ENCODE results near the gene ZNF71. TPM values are rescaled to one million over a fixed set of nuclear protein-coding genes. Genes with fewer than 3 reads are reported as not detected.

The ZNF71 gene
- total and polyA plus RNA-seq, 2 donors (not counting 1 experiment from before 2014, with no cell fraction given) = 6.4 to 9.3 TPM

GRCh38 chr19:56643460-56643955, 48.4 kb downstream of the ZNF71 start:
- POLR2A ChIA-PET = no interaction called here
- CTCF ChIA-PET = no interaction called here
- Mint-ChIP-seq H3K4me1 (no peaks in the 10 kb centered on the region), H3K9me3 (ENCODE audit: insufficient read depth) (peaks cover 15% of the 10 kb centered on the region), H3K27me3 (peaks cover 27% of the 10 kb centered on the region), H3K4me3 (no peak overlapping the region), H3K27ac (no peak overlapping the region)
- H3K27me3 ChIP-seq (replicated peaks in 1 of 4; ENCODE audit: control extremely low read depth in 1 of 4, control insufficient read depth in 3 of 4, insufficient read depth in 4 of 4, low read length in 3 of 4) = peaks cover 0 to 23% (median 0%) of the 10 kb centered on the region in 4 experiments
- no peaks in the 10 kb centered on the region for H3K4me1 ChIP-seq (ENCODE audit: control insufficient read depth in 2 of 2, insufficient read depth in 2 of 2, low read length in 2 of 2)
- no peak overlapping the region for H3K4me2 ChIP-seq (replicated peaks; ENCODE audit: low read depth, low read length, poor library complexity, severe bottlenecking)
- no peaks in the 10 kb centered on the region for H3K79me2 ChIP-seq (ENCODE audit: control insufficient read depth, insufficient read depth, low read length)
- TF ChIP-seq EZH2 (IDR thresholded peaks at IDR 0.05; ENCODE audit: borderline replicate concordance, insufficient read depth, low read depth, low read length, poor library complexity, severe bottlenecking) = no peak
- peaks cover 2 to 54% (median 20%) of the 10 kb centered on the region in 3 donors for H3K9me3 ChIP-seq (ENCODE audit: control extremely low read depth in 1 of 3, control insufficient read depth in 2 of 3, insufficient read depth in 1 of 3, low read length in 2 of 3)
- WGBS (ENCODE audit: insufficient coverage) = 25% methylated on average over 23 of the region's 25 CpGs
- intact Hi-C loops (cut with micrococcal nuclease) = no loop called here
- no peaks in the 10 kb centered on the region for H3K36me3 ChIP-seq (replicated peaks in 1 of 2; ENCODE audit: control extremely low read depth in 1 of 2, control insufficient read depth in 1 of 2, extremely low read depth in 1 of 2, insufficient read depth in 2 of 2, low read length in 1 of 2)
- DNase-seq (no peak), ATAC-seq (ENCODE audit: low read depth) (no peak)
- H3K27ac ChIP-seq (ENCODE audit: low read length in 2 of 2) = no peak overlapping the region
- H3K9ac ChIP-seq (ENCODE audit: low read length) = no peak overlapping the region
- H4K20me1 ChIP-seq (ENCODE audit: control insufficient read depth, insufficient read depth, low read length, poor library complexity, severe bottlenecking) = no peaks in the 10 kb centered on the region
- no peak overlapping the region for H3K4me3 ChIP-seq (ENCODE audit: control extremely low read depth in 1 of 5, extremely low read depth in 1 of 5, insufficient read depth in 1 of 5, low read depth in 2 of 5, low read length in 4 of 5)
- H2AFZ ChIP-seq (ENCODE audit: insufficient read depth, low read depth, low read length, poor library complexity, severe bottlenecking) = no peak overlapping the region

DNA sequence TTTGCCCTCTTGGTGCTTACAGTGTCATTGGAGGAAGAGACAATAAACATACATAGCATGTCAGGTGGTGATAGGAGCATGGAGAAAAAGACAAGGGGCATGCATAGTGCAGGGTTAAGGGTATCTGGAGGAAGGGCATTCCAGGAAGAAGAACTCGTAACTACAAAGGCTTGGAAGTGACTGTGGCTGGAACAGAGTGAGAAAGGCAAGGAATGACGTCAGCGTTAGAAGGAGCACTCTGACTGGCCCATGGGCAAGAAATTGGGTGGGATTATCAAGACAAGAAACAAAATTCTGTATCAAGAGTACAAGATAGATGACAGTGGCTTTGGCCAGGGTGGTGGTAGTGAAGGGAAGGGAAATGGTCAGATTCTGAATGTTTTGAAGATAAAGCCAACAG, 59.0 kb downstream of the ZNF71 start:
- H3K4me1 ChIP-seq (ENCODE audit: control insufficient read depth in 2 of 2, insufficient read depth in 2 of 2, low read length in 2 of 2) = no peaks in the 10 kb centered on the region
- H3K27me3 ChIP-seq (replicated peaks in 1 of 4; ENCODE audit: control extremely low read depth in 1 of 4, control insufficient read depth in 3 of 4, insufficient read depth in 4 of 4, low read length in 3 of 4) = no peaks in the 10 kb centered on the region
- no peak for ATAC-seq (ENCODE audit: low read depth)
- no peak overlapping the region for H3K4me3 ChIP-seq (ENCODE audit: control extremely low read depth in 1 of 5, extremely low read depth in 1 of 5, insufficient read depth in 1 of 5, low read depth in 2 of 5, low read length in 4 of 5)
- H3K27ac ChIP-seq (ENCODE audit: low read length in 2 of 2) = no peak overlapping the region
- POLR2A ChIA-PET = no interaction called here
- TF ChIP-seq, protein P1, sequence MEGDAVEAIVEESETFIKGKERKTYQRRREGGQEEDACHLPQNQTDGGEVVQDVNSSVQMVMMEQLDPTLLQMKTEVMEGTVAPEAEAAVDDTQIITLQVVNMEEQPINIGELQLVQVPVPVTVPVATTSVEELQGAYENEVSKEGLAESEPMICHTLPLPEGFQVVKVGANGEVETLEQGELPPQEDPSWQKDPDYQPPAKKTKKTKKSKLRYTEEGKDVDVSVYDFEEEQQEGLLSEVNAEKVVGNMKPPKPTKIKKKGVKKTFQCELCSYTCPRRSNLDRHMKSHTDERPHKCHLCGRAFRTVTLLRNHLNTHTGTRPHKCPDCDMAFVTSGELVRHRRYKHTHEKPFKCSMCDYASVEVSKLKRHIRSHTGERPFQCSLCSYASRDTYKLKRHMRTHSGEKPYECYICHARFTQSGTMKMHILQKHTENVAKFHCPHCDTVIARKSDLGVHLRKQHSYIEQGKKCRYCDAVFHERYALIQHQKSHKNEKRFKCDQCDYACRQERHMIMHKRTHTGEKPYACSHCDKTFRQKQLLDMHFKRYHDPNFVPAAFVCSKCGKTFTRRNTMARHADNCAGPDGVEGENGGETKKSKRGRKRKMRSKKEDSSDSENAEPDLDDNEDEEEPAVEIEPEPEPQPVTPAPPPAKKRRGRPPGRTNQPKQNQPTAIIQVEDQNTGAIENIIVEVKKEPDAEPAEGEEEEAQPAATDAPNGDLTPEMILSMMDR (IDR thresholded peaks at IDR 0.05) = no peak
- no peak overlapping the region for H3K9ac ChIP-seq (ENCODE audit: low read length)
- H3K27me3 Mint-ChIP-seq = peaks cover 3% of the 10 kb centered on the region
- H3K9me3 ChIP-seq (ENCODE audit: control extremely low read depth in 1 of 3, control insufficient read depth in 2 of 3, insufficient read depth in 1 of 3, low read length in 2 of 3) = peaks cover 0 to 42% (median 2%) of the 10 kb centered on the region in 3 donors
- DNase-seq = no peak
- no peaks in the 10 kb centered on the region for H4K20me1 ChIP-seq (ENCODE audit: control insufficient read depth, insufficient read depth, low read length, poor library complexity, severe bottlenecking)
- intact Hi-C loops (cut with micrococcal nuclease) = no loop called here
- H3K36me3 ChIP-seq (replicated peaks in 1 of 2; ENCODE audit: control extremely low read depth in 1 of 2, control insufficient read depth in 1 of 2, extremely low read depth in 1 of 2, insufficient read depth in 2 of 2, low read length in 1 of 2) = no peaks in the 10 kb centered on the region
- 56% methylated on average over 3 of the region's 3 CpGs for WGBS (ENCODE audit: insufficient coverage)
- H3K79me2 ChIP-seq (ENCODE audit: control insufficient read depth, insufficient read depth, low read length) = no peaks in the 10 kb centered on the region
- H3K4me3 Mint-ChIP-seq = no peak overlapping the region
- H2AFZ ChIP-seq (ENCODE audit: insufficient read depth, low read depth, low read length, poor library complexity, severe bottlenecking) = no peak overlapping the region
- no peaks in the 10 kb centered on the region for H3K4me1 Mint-ChIP-seq
- peaks cover 17% of the 10 kb centered on the region for H3K9me3 Mint-ChIP-seq (ENCODE audit: insufficient read depth)
- H3K27ac Mint-ChIP-seq = no peak overlapping the region
- CTCF ChIA-PET = no interaction called here
- no peak overlapping the region for H3K4me2 ChIP-seq (replicated peaks; ENCODE audit: low read depth, low read length, poor library complexity, severe bottlenecking)

Data from B cell (primary cell).